SK-N-SH (cell line): Measurements from ENCODE around the gene HELQ. TPM values are rescaled to one million over a fixed set of nuclear protein-coding genes. Genes with fewer than 3 reads are reported as not detected.

Experiments used
- CTCF ChIA-PET: fragments of 300-600, 350-600 bp; formaldehyde crosslinking; extraction: SDS; loops from one replicate; lab custom pipeline; 2021; lab: Yijun Ruan, JAX
- POLR2A ChIA-PET: fragments of 350-600 bp; sonication (Branson Sonifier 250); formaldehyde crosslinking; extraction: SDS; loops from one replicate; lab custom pipeline; 2020; ENCODE audit warnings: antibody characterized with exemption, inconsistent platforms; lab: Yijun Ruan, JAX
- DNase-seq: peaks from one replicate; pipeline ENCODE4 v3.0.0; 2012
- H2AFZ ChIP-seq: fragments of 200-600 bp; sonication (generic); 2 replicates; pipeline ENCODE4 v1.8.1; 2016; ENCODE audit warnings: antibody characterized with exemption, mild to moderate bottlenecking, low read depth
- H3F3A ChIP-seq: fragments of 200-600 bp; sonication (generic); replicated peaks from 2 replicates; pipeline ENCODE3; 2016; ENCODE audit warnings: antibody characterized with exemption, mild to moderate bottlenecking; ENCODE audit not compliant: insufficient read depth
- H3K27ac ChIP-seq, 2 experiments: fragments of 200-500 bp in 1 of 2; fragments of 200-600 bp in 1 of 2; sonication (Bioruptor generic) in 1 of 2; sonication (generic), shearing (Covaris generic) in 1 of 2; 2 replicates each; pipeline versions ENCODE4 v1.5.1 to v1.6.1; 2014 to 2016; ENCODE audit warnings: low read depth in 2 of 2, inconsistent platforms in 1 of 2, low read length in 1 of 2, mild to moderate bottlenecking in 1 of 2, mixed read lengths in 1 of 2
- H3K27me3 ChIP-seq: fragments of 200-600 bp; sonication (generic), shearing (Covaris generic); 2 replicates; pipeline ENCODE4 v1.6.1; 2016; ENCODE audit warnings: mixed run types; ENCODE audit not compliant: insufficient read depth
- H3K36me3 ChIP-seq, 2 experiments: fragments of 200-500 bp in 1 of 2; fragments of 200-600 bp in 1 of 2; sonication (Bioruptor generic) in 1 of 2; sonication (generic) in 1 of 2; replicated peaks in 1 of 2; 2 replicates each; pipeline versions ENCODE3 to v1.5.1; 2014 to 2016; ENCODE audit warnings: low read length in 1 of 2, mild to moderate bottlenecking in 1 of 2; ENCODE audit not compliant: insufficient read depth in 2 of 2, control insufficient read depth in 1 of 2
- H3K4me1 ChIP-seq, 2 experiments: fragments of 200-500 bp in 1 of 2; fragments of 200-600 bp in 1 of 2; sonication (Bioruptor generic) in 1 of 2; sonication (generic), shearing (Covaris generic) in 1 of 2; 2 replicates each; pipeline versions ENCODE4 v1.5.1 to v1.6.1; 2014 to 2016; ENCODE audit warnings: low read depth in 1 of 2, low read length in 1 of 2, mixed run types in 1 of 2; ENCODE audit not compliant: insufficient read depth in 2 of 2, control insufficient read depth in 1 of 2
- H3K4me2 ChIP-seq: fragments of 200-600 bp; sonication (generic), shearing (Covaris generic); 2 replicates; pipeline ENCODE4 v1.6.1; 2017; ENCODE audit warnings: mixed run types
- H3K4me3 ChIP-seq, 2 experiments: fragments of 200-500 bp in 1 of 2; fragments of 200-600 bp in 1 of 2; sonication (Bioruptor generic) in 1 of 2; sonication (generic), shearing (Covaris generic) in 1 of 2; 2 replicates each; pipeline versions ENCODE4 v1.5.1 to v1.8.1; 2014 to 2016; ENCODE audit warnings: low read depth in 2 of 2, inconsistent platforms in 1 of 2, low read length in 1 of 2, mild to moderate bottlenecking in 1 of 2, mixed read lengths in 1 of 2, moderate library complexity in 1 of 2
- H3K79me2 ChIP-seq: fragments of 200-600 bp; sonication (generic); 2 replicates; pipeline ENCODE4 v1.8.1; 2017; ENCODE audit warnings: mild to moderate bottlenecking; ENCODE audit not compliant: insufficient read depth
- H3K9ac ChIP-seq: fragments of 200-600 bp; sonication (generic); 2 replicates; pipeline ENCODE4 v1.6.1; 2017; ENCODE audit warnings: mixed run types
- H3K9me2 ChIP-seq: fragments of 200-600 bp; sonication (generic); 2 replicates; pipeline ENCODE4 v1.6.1; 2017; ENCODE audit warnings: mixed run types
- H3K9me3 ChIP-seq: fragments of 200-600 bp; sonication (generic); 2 replicates; pipeline ENCODE4 v1.6.1; 2017; ENCODE audit warnings: mixed run types, mild to moderate bottlenecking, moderate library complexity
- H4K20me1 ChIP-seq: fragments of 200-600 bp; sonication (generic); 2 replicates; pipeline ENCODE4 v1.6.1; 2017; ENCODE audit warnings: mild to moderate bottlenecking, mixed run types; ENCODE audit not compliant: insufficient read depth
- CHD2 ChIP-seq: fragments of 150-350 bp; IDR thresholded peaks from 2 replicates; pipeline ENCODE4 v1.6.1; 2018; ENCODE audit warnings: low read length; ENCODE audit not compliant: partially characterized antibody
- EP300 ChIP-seq, 2 experiments: IDR thresholded peaks; 2 replicates each; pipeline versions ENCODE4 v1.4.0 to v1.6.1; 2012; ENCODE audit warnings: borderline replicate concordance in 1 of 2, low read depth in 1 of 2, low read length in 1 of 2
- FOXM1 ChIP-seq: IDR thresholded peaks from 2 replicates; pipeline ENCODE4 v1.4.0; 2012; ENCODE audit warnings: low read depth, mild to moderate bottlenecking
- GABPA ChIP-seq: IDR thresholded peaks from 2 replicates; pipeline ENCODE4 v1.4.0; 2012; ENCODE audit warnings: low read depth, mild to moderate bottlenecking
- JUND ChIP-seq: IDR thresholded peaks from 2 replicates; pipeline ENCODE4 v1.4.0; 2012
- MXI1 ChIP-seq: IDR thresholded peaks from 2 replicates; pipeline ENCODE4 v1.6.1; 2012; ENCODE audit warnings: mild to moderate bottlenecking, low read depth, low read length, improper control_type of control experiment
- NFIC ChIP-seq: IDR thresholded peaks from 2 replicates; pipeline ENCODE4 v1.4.0; 2012; ENCODE audit warnings: borderline replicate concordance
- NRF1 ChIP-seq: IDR thresholded peaks from 2 replicates; pipeline ENCODE4 v1.6.1; 2012; ENCODE audit warnings: low read depth, mild to moderate bottlenecking, low read length
- RAD21 ChIP-seq: IDR thresholded peaks from 2 replicates; pipeline ENCODE4 v1.6.1; 2012; ENCODE audit warnings: mild to moderate bottlenecking, low read length
- RCOR1 ChIP-seq: fragments of 150-350 bp; IDR thresholded peaks from 2 replicates; pipeline ENCODE4 v1.6.1; 2017; ENCODE audit warnings: antibody characterized with exemption, low read length
- SIN3A ChIP-seq: IDR thresholded peaks from 2 replicates; pipeline ENCODE4 v1.6.1; 2012; ENCODE audit warnings: low read depth, mild to moderate bottlenecking, low read length, moderate library complexity, borderline replicate concordance
- TAF1 ChIP-seq: IDR thresholded peaks from 2 replicates; pipeline ENCODE4 v1.6.1; 2012; ENCODE audit warnings: low read depth, mild to moderate bottlenecking, low read length, moderate library complexity, borderline replicate concordance
- TCF12 ChIP-seq: IDR thresholded peaks from 2 replicates; pipeline ENCODE4 v1.4.0; 2012
- TEAD4 ChIP-seq: IDR thresholded peaks from 2 replicates; pipeline ENCODE4 v1.4.0; 2012; ENCODE audit warnings: mild to moderate bottlenecking, borderline replicate concordance; ENCODE audit not compliant: insufficient read depth
- YY1 ChIP-seq: IDR thresholded peaks from 2 replicates; pipeline ENCODE4 v1.4.0; 2012; ENCODE audit warnings: low read depth, mild to moderate bottlenecking
- WGBS: methylation state at CpG from one replicate; pipeline ENCODE4 v1.1.6; 2017; ENCODE audit warnings: low lambda C conversion rate; 5-methylcytosine and 5-hydroxymethylcytosine counted together
- polyA plus RNA-seq, 3 experiments: library from polyadenylated mRNA; depleted of rRNA; stranded (reverse); fragments of >200 nt; gene quantifications; 2 replicates each; pipeline ENCODE4 v1.2.3, GENCODE V29; 2012
- TF ChIP-seq, protein P1 (sequence below): IDR thresholded peaks from 2 replicates; pipeline ENCODE4; 2012
- TF ChIP-seq, protein P2 (sequence below): fragments of 150-350 bp; IDR thresholded peaks from 2 replicates; pipeline ENCODE4 v1.6.1; 2017; ENCODE audit warnings: antibody characterized with exemption, low read length, low read depth, borderline replicate concordance

HELQ gene
- polyA plus RNA-seq, 1 of the 3 experiments (the other 2 are of a cell fraction), result 7.2 TPM

DNA sequence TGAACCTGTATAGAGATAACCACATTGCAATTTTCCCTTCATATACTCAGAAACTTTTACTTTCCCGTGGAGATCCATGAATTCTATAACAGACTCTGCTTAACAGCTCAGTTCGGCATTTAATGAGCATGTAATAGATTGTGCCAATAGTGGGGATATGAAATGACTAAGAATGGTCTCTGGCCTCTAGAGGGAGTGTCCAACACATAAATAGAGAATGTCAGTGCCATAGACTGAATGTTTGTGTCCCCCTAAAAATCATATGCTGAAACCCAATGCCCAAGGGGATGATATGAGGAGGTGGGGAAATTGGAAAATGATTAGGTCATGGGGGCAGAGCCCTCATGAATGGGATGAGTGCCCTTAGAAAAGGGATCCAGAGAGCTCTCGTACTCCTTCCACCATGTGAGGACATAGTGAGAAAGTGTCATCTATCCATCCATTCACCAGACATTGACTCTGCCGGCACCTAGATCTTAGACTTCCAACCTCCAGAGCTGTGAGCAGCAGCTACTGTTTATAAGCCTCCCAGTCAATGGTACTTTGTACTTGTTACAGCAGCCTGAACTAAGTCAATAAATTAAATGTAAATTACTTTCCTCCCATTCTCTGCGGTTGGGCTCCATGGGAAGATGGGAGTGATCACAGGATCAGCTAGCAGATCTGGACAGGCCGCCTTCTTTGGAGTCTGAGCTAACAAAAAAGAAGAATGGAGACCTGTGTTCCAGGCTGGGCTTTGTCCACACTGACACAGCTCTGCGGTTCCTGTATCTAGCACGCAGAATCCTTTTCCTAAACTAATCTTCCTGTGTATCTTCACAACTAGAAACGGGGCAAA is 92.9 kb downstream of the HELQ start (continued):
- TF ChIP-seq, protein P1, sequence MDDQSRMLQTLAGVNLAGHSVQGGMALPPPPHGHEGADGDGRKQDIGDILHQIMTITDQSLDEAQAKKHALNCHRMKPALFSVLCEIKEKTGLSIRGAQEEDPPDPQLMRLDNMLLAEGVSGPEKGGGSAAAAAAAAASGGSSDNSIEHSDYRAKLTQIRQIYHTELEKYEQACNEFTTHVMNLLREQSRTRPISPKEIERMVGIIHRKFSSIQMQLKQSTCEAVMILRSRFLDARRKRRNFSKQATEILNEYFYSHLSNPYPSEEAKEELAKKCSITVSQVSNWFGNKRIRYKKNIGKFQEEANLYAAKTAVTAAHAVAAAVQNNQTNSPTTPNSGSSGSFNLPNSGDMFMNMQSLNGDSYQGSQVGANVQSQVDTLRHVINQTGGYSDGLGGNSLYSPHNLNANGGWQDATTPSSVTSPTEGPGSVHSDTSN, result no peak

DNA sequence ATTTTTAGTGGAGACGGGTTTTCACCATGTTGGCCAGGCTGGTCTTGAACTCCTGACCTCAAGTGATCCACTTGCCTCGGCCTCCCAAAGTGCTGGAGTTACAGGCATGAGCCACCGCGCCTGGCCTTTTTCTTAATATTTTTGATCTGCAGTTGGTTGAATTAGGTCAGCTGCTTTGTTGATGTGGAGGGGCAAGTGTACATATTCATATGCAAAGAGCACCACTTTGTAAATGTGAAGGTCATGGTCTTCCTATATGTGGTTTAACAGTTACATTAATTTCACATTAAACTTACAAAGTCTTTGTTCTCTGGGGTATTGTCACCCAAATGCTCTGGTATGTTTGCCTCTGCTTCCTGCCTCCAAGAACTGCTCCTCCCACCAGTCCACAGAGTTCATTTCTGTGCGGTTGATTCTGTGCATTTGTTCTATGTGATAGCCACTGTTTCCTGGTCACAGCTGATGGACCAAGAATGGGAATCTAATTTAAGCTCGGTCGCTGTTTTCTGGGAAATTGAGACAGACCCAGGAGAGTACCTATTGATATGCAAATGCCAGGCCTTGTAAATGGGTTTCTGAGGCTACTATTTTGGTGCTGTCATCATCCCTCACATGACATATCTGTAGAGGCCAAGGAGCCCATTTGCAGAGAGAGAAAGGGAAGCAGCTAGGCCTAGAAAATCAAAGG is 94.1 kb downstream of the HELQ start:
- DNase-seq, result no peak
- H2AFZ ChIP-seq, result no peak overlapping the region
- no peak overlapping the region for H3K9ac ChIP-seq
- WGBS, result 82% methylated on average over 7 of the region's 7 CpGs
- ChIA-PET POLR2A (no interaction called here), CTCF (interaction anchor here (0.6 to 1.1 kb wide), 5 partner anchors 9 to 289 kb away, joined by 3 to 9 read pairs (median 4); no protein-coding TSS in a partner anchor)
- H3F3A ChIP-seq, result peaks cover 24% of the 10 kb centered on the region
- H4K20me1 ChIP-seq, result no peaks in the 10 kb centered on the region
- H3K79me2 ChIP-seq, result no peaks in the 10 kb centered on the region
- TF ChIP-seq NRF1 (no peak), TAF1 (no peak), TEAD4 (no peak), FOXM1 (no peak), RAD21 (no peak), NFIC (no peak), SIN3A (no peak), JUND (no peak), CHD2 (no peak), GABPA (no peak), EP300 (IDR thresholded peaks at IDR 0.05; ENCODE audit: borderline replicate concordance in 1 of 2, low read depth in 1 of 2, low read length in 1 of 2) (no peak), RCOR1 (no peak), TCF12 (no peak), YY1 (no peak), MXI1 (no peak)
- TF ChIP-seq, protein P2, sequence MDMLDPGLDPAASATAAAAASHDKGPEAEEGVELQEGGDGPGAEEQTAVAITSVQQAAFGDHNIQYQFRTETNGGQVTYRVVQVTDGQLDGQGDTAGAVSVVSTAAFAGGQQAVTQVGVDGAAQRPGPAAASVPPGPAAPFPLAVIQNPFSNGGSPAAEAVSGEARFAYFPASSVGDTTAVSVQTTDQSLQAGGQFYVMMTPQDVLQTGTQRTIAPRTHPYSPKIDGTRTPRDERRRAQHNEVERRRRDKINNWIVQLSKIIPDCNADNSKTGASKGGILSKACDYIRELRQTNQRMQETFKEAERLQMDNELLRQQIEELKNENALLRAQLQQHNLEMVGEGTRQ, result no peak
- TF ChIP-seq, protein P1, result no peak
- no peaks in the 10 kb centered on the region for H3K36me3 ChIP-seq
- H3K9me2 ChIP-seq, result no peaks in the 10 kb centered on the region
- H3K4me1 ChIP-seq, result peaks cover 0 to 3% of the 10 kb centered on the region in 2 experiments; a peak in 1 of 4 replicates
- no peaks in the 10 kb centered on the region for H3K9me3 ChIP-seq
- no peak overlapping the region for H3K4me2 ChIP-seq
- H3K27me3 ChIP-seq, result peaks cover 14% of the 10 kb centered on the region; the same call in 1 of the 2 replicates
- H3K4me3 ChIP-seq, result no peak overlapping the region
- no peak overlapping the region for H3K27ac ChIP-seq
